ENCODE data around the gene ZNF511. TPM values are rescaled to one million over a fixed set of nuclear protein-coding genes. Genes with fewer than 3 reads are reported as not detected.

Gene ZNF511
- total and polyA plus RNA-seq, 9 of the 15 experiments (the other 6 are each of a cell fraction or from before 2014, with no cell fraction given), result 0.61 to 69.3 (median 40.1) TPM

DNA sequence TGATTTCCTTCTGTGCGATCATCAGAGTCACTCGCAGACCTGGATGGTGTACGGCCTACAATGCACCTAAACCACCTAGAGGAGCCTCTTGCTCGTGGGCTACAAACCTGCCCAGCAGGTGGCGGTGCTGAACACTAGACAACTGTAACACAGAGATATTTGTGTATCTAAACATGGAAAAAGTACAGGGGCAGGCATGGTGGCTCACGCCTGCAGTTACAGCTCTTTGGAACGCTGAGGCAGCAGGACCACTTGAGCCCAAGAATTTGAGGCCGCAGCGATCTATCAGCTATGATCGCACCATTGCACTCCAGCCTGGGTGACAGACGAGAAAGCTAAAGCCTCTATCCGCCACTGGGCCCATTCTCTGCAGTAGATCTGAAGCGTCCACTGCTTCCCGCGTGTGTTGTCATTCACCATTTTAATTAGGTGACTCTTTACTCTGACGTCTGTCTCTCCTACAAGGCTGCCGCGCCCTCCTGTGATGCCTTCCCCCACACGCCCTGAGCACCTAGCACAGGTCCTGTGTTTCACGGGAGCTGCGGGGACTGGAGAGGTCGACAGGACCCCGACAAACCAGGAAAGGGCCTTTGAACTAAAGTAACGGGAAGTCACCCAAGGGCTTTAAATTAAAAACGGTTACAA lies 816 bp upstream of the ZNF511 start (continued):
- TF ChIP-seq TAF1 (IDR thresholded peaks at IDR 0.05; ENCODE audit: control insufficient read depth, extremely low read depth, insufficient read depth, low read length, severe bottlenecking) (peak; percentile 41), FOXJ3 (CRISPR knock-in tag; IDR thresholded peaks at IDR 0.05) (peak; percentile 81), NR2C2 (CRISPR knock-in tag; IDR thresholded peaks at IDR 0.05) (0 out of 2 replicates have a peak, but pooled peaks have one; percentile 8), NR2C2 (tag; IDR thresholded peaks at IDR 0.05) (no peak), HDAC1 (IDR thresholded peaks at IDR 0.05) (0 out of 4 replicates have a peak, but pooled peaks of 1 of the 2 experiments have one; percentile 22), NBN (IDR thresholded peaks at IDR 0.05; ENCODE audit: low read depth) (peak; percentile 46; the same call in 1 of the 2 replicates), ZEB2 (IDR thresholded peaks at IDR 0.05) (peak; percentile 81), ZBED1 (IDR thresholded peaks at IDR 0.05) (0 out of 2 replicates have a peak, but pooled peaks have one; percentile 13), CREM (IDR thresholded peaks at IDR 0.05; ENCODE audit: low read depth) (peak; percentile 32; the same call in 1 of the 2 replicates), SRSF1 (IDR thresholded peaks at IDR 0.05; ENCODE audit: low read depth, low read length) (no peak), FOXA3 (CRISPR knock-in tag; conservative IDR thresholded peaks at IDR 0.05 in 1 of 2, IDR thresholded peaks at IDR 0.05 in 1 of 2) (0 out of 4 replicates have a peak, but pooled peaks of 1 of the 2 experiments have one; percentile 54), RAD21 (CRISPR knock-in tag; conservative IDR thresholded peaks at IDR 0.05 in 1 of 2, IDR thresholded peaks at IDR 0.05 in 1 of 2) (0 out of 4 replicates have a peak, but pooled peaks of 1 of the 2 experiments have one; percentile 24), YY1 (IDR thresholded peaks at IDR 0.05; ENCODE audit: borderline replicate concordance in 1 of 3, control insufficient read depth in 1 of 3, extremely low read depth in 1 of 3, insufficient read depth in 3 of 3, insufficient read length in 1 of 3, insufficient replicate concordance in 2 of 3, low read depth in 1 of 3, low read length in 2 of 3) (peak in 2 of 3 experiments; percentile 37 to 52), RB1 (IDR thresholded peaks at IDR 0.05; ENCODE audit: low read depth) (0 out of 2 replicates have a peak, but pooled peaks have one; percentile 22)
- TF ChIP-seq, protein P1, sequence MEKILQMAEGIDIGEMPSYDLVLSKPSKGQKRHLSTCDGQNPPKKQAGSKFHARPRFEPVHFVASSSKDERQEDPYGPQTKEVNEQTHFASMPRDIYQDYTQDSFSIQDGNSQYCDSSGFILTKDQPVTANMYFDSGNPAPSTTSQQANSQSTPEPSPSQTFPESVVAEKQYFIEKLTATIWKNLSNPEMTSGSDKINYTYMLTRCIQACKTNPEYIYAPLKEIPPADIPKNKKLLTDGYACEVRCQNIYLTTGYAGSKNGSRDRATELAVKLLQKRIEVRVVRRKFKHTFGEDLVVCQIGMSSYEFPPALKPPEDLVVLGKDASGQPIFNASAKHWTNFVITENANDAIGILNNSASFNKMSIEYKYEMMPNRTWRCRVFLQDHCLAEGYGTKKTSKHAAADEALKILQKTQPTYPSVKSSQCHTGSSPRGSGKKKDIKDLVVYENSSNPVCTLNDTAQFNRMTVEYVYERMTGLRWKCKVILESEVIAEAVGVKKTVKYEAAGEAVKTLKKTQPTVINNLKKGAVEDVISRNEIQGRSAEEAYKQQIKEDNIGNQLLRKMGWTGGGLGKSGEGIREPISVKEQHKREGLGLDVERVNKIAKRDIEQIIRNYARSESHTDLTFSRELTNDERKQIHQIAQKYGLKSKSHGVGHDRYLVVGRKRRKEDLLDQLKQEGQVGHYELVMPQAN (IDR thresholded peaks at IDR 0.05; ENCODE audit: borderline replicate concordance), result peak; percentile 40; the same call in 1 of the 2 replicates
- TF ChIP-seq, protein P2, sequence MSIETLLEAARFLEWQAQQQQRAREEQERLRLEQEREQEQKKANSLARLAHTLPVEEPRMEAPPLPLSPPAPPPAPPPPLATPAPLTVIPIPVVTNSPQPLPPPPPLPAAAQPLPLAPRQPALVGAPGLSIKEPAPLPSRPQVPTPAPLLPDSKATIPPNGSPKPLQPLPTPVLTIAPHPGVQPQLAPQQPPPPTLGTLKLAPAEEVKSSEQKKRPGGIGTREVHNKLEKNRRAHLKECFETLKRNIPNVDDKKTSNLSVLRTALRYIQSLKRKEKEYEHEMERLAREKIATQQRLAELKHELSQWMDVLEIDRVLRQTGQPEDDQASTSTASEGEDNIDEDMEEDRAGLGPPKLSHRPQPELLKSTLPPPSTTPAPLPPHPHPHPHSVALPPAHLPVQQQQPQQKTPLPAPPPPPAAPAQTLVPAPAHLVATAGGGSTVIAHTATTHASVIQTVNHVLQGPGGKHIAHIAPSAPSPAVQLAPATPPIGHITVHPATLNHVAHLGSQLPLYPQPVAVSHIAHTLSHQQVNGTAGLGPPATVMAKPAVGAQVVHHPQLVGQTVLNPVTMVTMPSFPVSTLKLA (conservative IDR thresholded peaks at IDR 0.05), result peak in 1 of 2 experiments; percentile 50; a peak in 2 of 4 replicates
- TF ChIP-seq, protein P3, sequence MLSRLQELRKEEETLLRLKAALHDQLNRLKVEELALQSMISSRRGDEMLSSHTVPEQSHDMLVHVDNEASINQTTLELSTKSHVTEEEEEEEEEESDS (CRISPR knock-in tag; IDR thresholded peaks at IDR 0.05), result no peak

All from K562 (cell line).